HK-2 (cell line): ENCODE results near the gene DPY19L2.
"Not testable (repeated sequence)": the region's sequence is repeated elsewhere in the genome, so short reads cannot be mapped to it uniquely, and the experiment has no call there.

ENCODE experiments used
- DNase-seq: peaks from one replicate; pipeline ENCODE4 v3.0.0-alpha.2; 2018; ENCODE audit not compliant: unreplicated experiment

Gene DPY19L2

GRCh38 chr12:63537838-63538237 lies 130.5 kb downstream of the DPY19L2 start:
- not testable (repeated sequence) for DNase-seq

GRCh38 chr12:63529641-63530040 lies 138.7 kb downstream of the DPY19L2 start:
- not testable (repeated sequence) for DNase-seq

GRCh38 chr12:63525831-63526230 lies 142.5 kb downstream of the DPY19L2 start:
- no peak for DNase-seq

GRCh38 chr12:63521706-63522105 lies 146.6 kb downstream of the DPY19L2 start:
- no peak for DNase-seq
